ENCODE measurements around the gene ADAM12.

DNA sequence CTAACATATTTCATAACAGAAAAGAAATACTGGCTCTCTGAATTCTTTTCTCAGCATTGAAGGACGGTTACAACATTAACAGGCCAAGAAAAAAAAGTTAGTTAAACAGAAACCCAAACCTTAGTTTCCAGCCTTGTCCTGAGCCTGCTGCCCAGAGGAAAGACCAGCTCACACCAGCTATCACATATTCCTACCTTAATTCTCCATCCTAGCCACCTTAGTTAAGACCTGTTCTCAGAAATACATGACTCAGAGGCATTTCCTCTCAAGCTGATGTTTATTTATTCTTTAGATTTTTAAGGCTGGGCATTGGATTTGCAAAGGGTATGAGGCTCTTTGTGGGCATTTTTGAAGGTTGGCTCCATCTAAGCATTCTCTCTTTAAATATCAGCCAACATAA is 34.3 kb upstream of the ADAM12 start:
- TF ChIP-seq EZH2phosphoT487 (IDR thresholded peaks at IDR 0.05; ENCODE audit: borderline replicate concordance) (no peak), CEBPB (IDR thresholded peaks at IDR 0.05; ENCODE audit: low read depth) (no peak)
- TF ChIP-seq, protein P1, sequence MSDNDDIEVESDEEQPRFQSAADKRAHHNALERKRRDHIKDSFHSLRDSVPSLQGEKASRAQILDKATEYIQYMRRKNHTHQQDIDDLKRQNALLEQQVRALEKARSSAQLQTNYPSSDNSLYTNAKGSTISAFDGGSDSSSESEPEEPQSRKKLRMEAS (IDR thresholded peaks at IDR 0.05), result no peak
